HG02588 (cell line): Measurements from ENCODE around the gene ARHGAP25.

Source experiments
- ATAC-seq: cut with Tn5 transposase; IDR thresholded peaks from one replicate; pipeline ENCODE4 v1.9.1; 2021; ENCODE audit warnings: mild to moderate bottlenecking, moderate library complexity; ENCODE audit not compliant: unreplicated experiment

ARHGAP25 gene

GRCh38 chr2:68734688-68735525, at the start of gene ARHGAP25:
ARHGAP25 (plus strand) TSS chr2:68734811; CDS start chr2:68735200, 389 bp downstream.
- peak; percentile 62 for ATAC-seq

- no peak for ATAC-seq
Measured at GRCh38 chr2:68686178-68686577, 48.4 kb upstream of the ARHGAP25 start.

GRCh38 chr2:68687018-68687417, 47.6 kb upstream of the ARHGAP25 start:
- no peak for ATAC-seq

- ATAC-seq: peak; percentile 92
Measured at GRCh38 chr2:68689553-68690537, 44.8 kb upstream of the ARHGAP25 start.

GRCh38 chr2:68690851-68691250, 43.8 kb upstream of the ARHGAP25 start:
- ATAC-seq: no peak

GRCh38 chr2:68692511-68692910, 42.1 kb upstream of the ARHGAP25 start:
- ATAC-seq: no peak

GRCh38 chr2:68693951-68694350, 40.7 kb upstream of the ARHGAP25 start:
- no peak for ATAC-seq

- no peak for ATAC-seq
Measured at GRCh38 chr2:68695971-68696370, 38.6 kb upstream of the ARHGAP25 start.

GRCh38 chr2:68696554-68696953, 38.1 kb upstream of the ARHGAP25 start:
- ATAC-seq: no peak

GRCh38 chr2:68698567-68699377, 35.8 kb upstream of the ARHGAP25 start:
- ATAC-seq: no peak

GRCh38 chr2:68700560-68700959, 34.1 kb upstream of the ARHGAP25 start:
- ATAC-seq: no peak

- no peak for ATAC-seq
Measured at GRCh38 chr2:68706637-68707036, 28.0 kb upstream of the ARHGAP25 start.

GRCh38 chr2:68708629-68709028, 26.0 kb upstream of the ARHGAP25 start:
- ATAC-seq: no peak

GRCh38 chr2:68709421-68709911, 25.1 kb upstream of the ARHGAP25 start:
- no peak for ATAC-seq

- ATAC-seq: no peak
Measured at GRCh38 chr2:68710336-68710735, 24.3 kb upstream of the ARHGAP25 start.

- no peak for ATAC-seq
Measured at GRCh38 chr2:68710756-68711155, 23.9 kb upstream of the ARHGAP25 start.

- ATAC-seq: peak; percentile 86
Measured at GRCh38 chr2:68714866-68715265, 19.7 kb upstream of the ARHGAP25 start.

- peak; percentile 71 for ATAC-seq
Measured at GRCh38 chr2:68715353-68716041, 19.1 kb upstream of the ARHGAP25 start.

- no peak for ATAC-seq
Measured at GRCh38 chr2:68716604-68717304, 17.9 kb upstream of the ARHGAP25 start.
